ENCODE results near the gene PLEKHA8.

The PLEKHA8 gene

GRCh38 chr7:30169579-30169978 is 141.4 kb downstream of the PLEKHA8 start:
- DNase-seq (ENCODE audit: low spot score): no peak

GRCh38 chr7:30170476-30171205 is 142.4 kb downstream of the PLEKHA8 start:
- DNase-seq (ENCODE audit: low spot score): no peak

- no peak for DNase-seq (ENCODE audit: low spot score)
Observed at GRCh38 chr7:30171766-30172447, 143.7 kb downstream of the PLEKHA8 start.

- DNase-seq (ENCODE audit: low spot score): peak; percentile 38
Observed at GRCh38 chr7:30172451-30172850, 144.2 kb downstream of the PLEKHA8 start.

GRCh38 chr7:30173058-30173897 is 145.1 kb downstream of the PLEKHA8 start:
- peak; percentile 98 for DNase-seq (ENCODE audit: low spot score)

- DNase-seq (ENCODE audit: low spot score): no peak
Observed at GRCh38 chr7:30175180-30175579, 147.0 kb downstream of the PLEKHA8 start.

- no peak for DNase-seq (ENCODE audit: low spot score)
Observed at GRCh38 chr7:30175636-30176147, 147.5 kb downstream of the PLEKHA8 start.

- no peak for DNase-seq (ENCODE audit: low spot score)
Observed at GRCh38 chr7:30176463-30177109, 148.4 kb downstream of the PLEKHA8 start.

- no peak for DNase-seq (ENCODE audit: low spot score)
Observed at GRCh38 chr7:30177186-30177585, 149.0 kb downstream of the PLEKHA8 start.

- no peak for DNase-seq (ENCODE audit: low spot score)
Observed at GRCh38 chr7:30177965-30178364, 149.8 kb downstream of the PLEKHA8 start.

- DNase-seq (ENCODE audit: low spot score): no peak
Observed at GRCh38 chr7:30178748-30179436, 150.7 kb downstream of the PLEKHA8 start.

Measured in globus pallidus (tissue), 1 donor.